PC-9 (cell line): Measurements from ENCODE around the gene ADAMTSL5.

Experiments used
- CTCF ChIP-seq: fragments of 200-600 bp; sonication (generic); conservative IDR thresholded peaks from 2 replicates; pipeline ENCODE4 v1.6.1; 2017; ENCODE audit warnings: mixed run types, antibody characterized with exemption, mild to moderate bottlenecking, moderate library complexity
- EZH2 ChIP-seq: fragments of 200-600 bp; sonication (generic); IDR thresholded peaks from 2 replicates; pipeline ENCODE4 v1.8.0; 2017; ENCODE audit warnings: antibody characterized with exemption, low read depth

GRCh38 chr19:1521636-1522035, 8.8 kb upstream of the ADAMTSL5 start:
- TF ChIP-seq CTCF (no peak), EZH2 (no peak)
